ENCODE data around the gene KIRREL3.

DNA sequence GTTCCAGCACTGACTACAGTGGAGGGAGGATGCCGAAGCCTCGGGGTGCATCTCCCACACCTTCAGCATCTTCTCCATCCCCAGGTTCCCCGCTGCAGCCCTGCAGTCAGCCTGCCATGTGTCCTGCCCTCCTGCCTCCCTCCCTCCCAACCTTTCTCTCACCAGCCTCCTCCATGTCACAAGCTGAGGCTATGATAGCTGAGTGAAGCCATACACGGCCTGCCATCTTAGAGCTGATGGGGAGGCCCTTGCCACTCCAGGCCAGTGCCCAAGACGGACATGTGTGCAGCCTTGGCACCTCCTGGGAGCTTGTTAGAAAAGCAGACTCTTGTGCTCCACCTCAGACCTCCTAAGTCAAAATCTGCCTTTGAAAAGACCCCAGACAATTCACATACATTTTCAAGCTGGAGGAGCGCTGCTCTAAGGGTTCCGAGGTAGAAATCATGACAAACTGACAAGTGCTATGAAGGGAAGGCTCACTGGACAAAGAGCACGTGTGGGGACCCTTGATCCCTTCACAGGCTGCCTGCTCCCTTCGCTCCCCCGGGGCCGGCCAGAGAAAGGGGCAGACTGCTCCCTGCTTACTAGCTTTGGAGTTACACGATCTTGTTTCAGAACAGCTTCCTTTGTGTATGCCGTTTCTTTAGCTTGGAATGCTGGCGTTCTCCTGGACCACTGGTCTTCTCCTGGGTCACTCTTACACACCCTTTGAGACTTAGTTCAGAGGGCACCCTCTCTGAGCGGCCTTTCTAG lies 521.2 kb downstream of the KIRREL3 start:
- TF ChIP-seq, protein P1, sequence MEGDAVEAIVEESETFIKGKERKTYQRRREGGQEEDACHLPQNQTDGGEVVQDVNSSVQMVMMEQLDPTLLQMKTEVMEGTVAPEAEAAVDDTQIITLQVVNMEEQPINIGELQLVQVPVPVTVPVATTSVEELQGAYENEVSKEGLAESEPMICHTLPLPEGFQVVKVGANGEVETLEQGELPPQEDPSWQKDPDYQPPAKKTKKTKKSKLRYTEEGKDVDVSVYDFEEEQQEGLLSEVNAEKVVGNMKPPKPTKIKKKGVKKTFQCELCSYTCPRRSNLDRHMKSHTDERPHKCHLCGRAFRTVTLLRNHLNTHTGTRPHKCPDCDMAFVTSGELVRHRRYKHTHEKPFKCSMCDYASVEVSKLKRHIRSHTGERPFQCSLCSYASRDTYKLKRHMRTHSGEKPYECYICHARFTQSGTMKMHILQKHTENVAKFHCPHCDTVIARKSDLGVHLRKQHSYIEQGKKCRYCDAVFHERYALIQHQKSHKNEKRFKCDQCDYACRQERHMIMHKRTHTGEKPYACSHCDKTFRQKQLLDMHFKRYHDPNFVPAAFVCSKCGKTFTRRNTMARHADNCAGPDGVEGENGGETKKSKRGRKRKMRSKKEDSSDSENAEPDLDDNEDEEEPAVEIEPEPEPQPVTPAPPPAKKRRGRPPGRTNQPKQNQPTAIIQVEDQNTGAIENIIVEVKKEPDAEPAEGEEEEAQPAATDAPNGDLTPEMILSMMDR (IDR thresholded peaks at IDR 0.05): no peak
- no peak for TF ChIP-seq POLR2A (IDR thresholded peaks at IDR 0.05)

Measured in testis (tissue), 2 donors.